Bronchial epithelial cell (primary cell): ENCODE results near the gene LYSMD1. TPM values are rescaled to one million over a fixed set of nuclear protein-coding genes. Genes with fewer than 3 reads are reported as not detected.

Experiments
- DNase-seq: peaks from one replicate; pipeline ENCODE4 v3.0.0-alpha.2; 2010; ENCODE audit warnings: low read depth
- FAIRE-seq: peaks from 2 replicates; lab custom pipeline; 2011; peaks lifted over from hg19 to GRCh38; lab: Jason Lieb, UNC
- H3K27me3 ChIP-seq: 2 replicates; pipeline ENCODE4 v1.5.1; 2011; ENCODE audit warnings: low read length; ENCODE audit not compliant: control insufficient read depth, insufficient read depth
- H3K36me3 ChIP-seq: 2 replicates; pipeline ENCODE4 v1.5.1; 2011; ENCODE audit warnings: low read length; ENCODE audit not compliant: control insufficient read depth, insufficient read depth
- H3K4me3 ChIP-seq: 2 replicates; pipeline ENCODE4 v1.5.1; 2011; ENCODE audit warnings: mild to moderate bottlenecking, low read depth, low read length, control low read depth
- CTCF ChIP-seq: IDR thresholded peaks from 2 replicates; pipeline ENCODE4 v1.5.1; 2011; ENCODE audit warnings: mild to moderate bottlenecking, moderate library complexity, low read length, control low read depth, inconsistent platforms; ENCODE audit not compliant: insufficient read depth, severe bottlenecking
- total RNA-seq: library from RNA; depleted of rRNA; stranded (reverse); fragments of >200 nt; gene quantifications from 2 replicates; pipeline ENCODE4 v1.2.1, GENCODE V29; 2014

Gene LYSMD1
- total RNA-seq, 1 donor from 2014 or later, result 5.0 TPM

- FAIRE-seq (no peak), DNase-seq (no peak)
- Histone ChIP-seq H3K36me3 (no peaks in the 10 kb centered on the region), H3K27me3 (no peaks in the 10 kb centered on the region), H3K4me3 (no peak overlapping the region)
- TF ChIP-seq CTCF, result no peak
Measured at GRCh38 chr1:151134396-151134795, 31.3 kb downstream of the LYSMD1 start.

GRCh38 chr1:151133018-151133806 lies 32.5 kb downstream of the LYSMD1 start:
- no peak for TF ChIP-seq CTCF
- Histone ChIP-seq H3K27me3 (no peaks in the 10 kb centered on the region), H3K36me3 (no peaks in the 10 kb centered on the region), H3K4me3 (no peak overlapping the region)
- no peak for DNase-seq
- no peak for FAIRE-seq

GRCh38 chr1:151132335-151133017 lies 33.2 kb downstream of the LYSMD1 start:
- Histone ChIP-seq H3K4me3 (no peak overlapping the region), H3K36me3 (no peaks in the 10 kb centered on the region), H3K27me3 (no peaks in the 10 kb centered on the region)
- FAIRE-seq (no peak), DNase-seq (no peak)
- TF ChIP-seq CTCF, result no peak

GRCh38 chr1:151131701-151132334 lies 33.9 kb downstream of the LYSMD1 start:
- H3K36me3 ChIP-seq, result no peaks in the 10 kb centered on the region
- H3K4me3 ChIP-seq, result peak overlapping the region; percentile 40
- H3K27me3 ChIP-seq, result no peaks in the 10 kb centered on the region
- FAIRE-seq (no peak), DNase-seq (no peak)
- no peak for TF ChIP-seq CTCF

GRCh38 chr1:151130987-151131586 lies 34.6 kb downstream of the LYSMD1 start:
- Histone ChIP-seq H3K36me3 (no peaks in the 10 kb centered on the region), H3K4me3 (peak overlapping the region; percentile 40), H3K27me3 (no peaks in the 10 kb centered on the region)
- FAIRE-seq, result no peak
- peak; percentile 87 for DNase-seq
- no peak for TF ChIP-seq CTCF
